ENCODE measurements around the gene NGF.
"Not testable (repeated sequence)": the region's sequence is repeated elsewhere in the genome, so short reads cannot be mapped to it uniquely, and the experiment has no call there.

Gene NGF

GRCh38 chr1:115314092-115314491 lies 24.0 kb downstream of the NGF start:
- no peak for TF ChIP-seq JUND (IDR thresholded peaks at IDR 0.05; ENCODE audit: low read depth)
- no peak for DNase-seq (ENCODE audit: low read depth in 1 of 2, low spot score in 1 of 2)
- in situ Hi-C loops (cut with HindIII; ENCODE audit: low pct_unique_long_range_greater_than_20kb, low sequenced_read_pairs) = no loop called here

- TF ChIP-seq JUND (IDR thresholded peaks at IDR 0.05; ENCODE audit: low read depth) = no peak
- DNase-seq (ENCODE audit: low read depth in 1 of 2, low spot score in 1 of 2) = no peak
- in situ Hi-C loops (cut with HindIII; ENCODE audit: low pct_unique_long_range_greater_than_20kb, low sequenced_read_pairs) = no loop called here
Measured at GRCh38 chr1:115313182-115313581, 24.9 kb downstream of the NGF start.

DNA sequence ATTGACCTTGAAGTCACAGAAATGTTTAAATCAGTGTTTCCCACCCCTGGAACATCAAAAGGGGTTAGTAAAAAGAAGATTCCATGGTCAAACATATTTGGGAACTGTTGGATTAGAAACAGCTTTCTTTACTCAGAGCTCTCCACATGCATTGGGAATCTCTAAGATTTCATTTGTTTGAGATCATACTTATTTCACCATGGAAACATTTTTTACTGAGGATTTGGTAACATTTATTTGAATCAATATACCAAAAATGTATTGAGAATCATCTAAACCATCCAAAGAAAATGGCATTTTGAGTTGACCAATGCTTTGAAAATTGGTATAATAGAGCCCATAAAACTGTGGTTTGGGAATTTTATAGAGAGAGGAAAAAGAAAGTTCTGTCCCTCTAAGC lies 25.3 kb downstream of the NGF start:
- DNase-seq (ENCODE audit: low read depth in 1 of 2, low spot score in 1 of 2) = no peak
- in situ Hi-C loops (cut with HindIII; ENCODE audit: low pct_unique_long_range_greater_than_20kb, low sequenced_read_pairs) = no loop called here
- no peak for TF ChIP-seq JUND (IDR thresholded peaks at IDR 0.05; ENCODE audit: low read depth)

DNA sequence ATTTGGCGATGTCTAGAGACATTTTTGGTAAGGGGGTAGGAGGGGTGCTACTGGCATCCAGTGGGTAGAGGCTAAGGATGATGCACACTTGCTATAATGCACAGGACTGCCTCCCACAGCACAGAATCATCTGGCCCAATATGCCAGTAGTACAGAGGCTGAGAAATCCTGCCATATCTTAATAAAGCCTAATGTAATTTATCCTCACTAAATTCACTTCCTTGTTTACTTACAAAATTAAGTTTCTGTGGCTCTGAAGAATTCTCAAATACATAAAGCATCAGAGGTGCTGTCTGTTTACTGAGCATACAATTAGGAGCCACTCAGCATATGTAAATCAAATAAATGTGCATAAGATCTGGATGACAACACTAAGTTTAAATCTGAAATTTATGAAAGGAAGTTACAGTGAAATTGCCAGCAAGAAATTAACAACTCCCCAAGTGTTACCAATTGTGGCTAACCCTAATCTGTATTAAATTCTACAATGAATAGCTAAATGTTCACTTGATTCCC lies 26.5 kb downstream of the NGF start:
- no peak for TF ChIP-seq JUND (IDR thresholded peaks at IDR 0.05; ENCODE audit: low read depth)
- in situ Hi-C loops (cut with HindIII; ENCODE audit: low pct_unique_long_range_greater_than_20kb, low sequenced_read_pairs) = no loop called here
- DNase-seq (ENCODE audit: low read depth in 1 of 2, low spot score in 1 of 2) = no peak

- no peak for DNase-seq (ENCODE audit: low read depth in 1 of 2, low spot score in 1 of 2)
- in situ Hi-C loops (cut with HindIII; ENCODE audit: low pct_unique_long_range_greater_than_20kb, low sequenced_read_pairs) = no loop called here
- TF ChIP-seq JUND (IDR thresholded peaks at IDR 0.05; ENCODE audit: low read depth) = no peak
Measured at GRCh38 chr1:115310581-115311473, 27.2 kb downstream of the NGF start.

- in situ Hi-C loops (cut with HindIII; ENCODE audit: low pct_unique_long_range_greater_than_20kb, low sequenced_read_pairs); DNase-seq (ENCODE audit: low read depth in 1 of 2, low spot score in 1 of 2): not testable (repeated sequence)
Measured at GRCh38 chr1:115309504-115309903, 28.5 kb downstream of the NGF start.

- no peak for DNase-seq (ENCODE audit: low read depth in 1 of 2, low spot score in 1 of 2)
- TF ChIP-seq JUND (IDR thresholded peaks at IDR 0.05; ENCODE audit: low read depth) = no peak
- in situ Hi-C loops (cut with HindIII; ENCODE audit: low pct_unique_long_range_greater_than_20kb, low sequenced_read_pairs) = no loop called here
Measured at GRCh38 chr1:115308969-115309368, 29.1 kb downstream of the NGF start.

DNA sequence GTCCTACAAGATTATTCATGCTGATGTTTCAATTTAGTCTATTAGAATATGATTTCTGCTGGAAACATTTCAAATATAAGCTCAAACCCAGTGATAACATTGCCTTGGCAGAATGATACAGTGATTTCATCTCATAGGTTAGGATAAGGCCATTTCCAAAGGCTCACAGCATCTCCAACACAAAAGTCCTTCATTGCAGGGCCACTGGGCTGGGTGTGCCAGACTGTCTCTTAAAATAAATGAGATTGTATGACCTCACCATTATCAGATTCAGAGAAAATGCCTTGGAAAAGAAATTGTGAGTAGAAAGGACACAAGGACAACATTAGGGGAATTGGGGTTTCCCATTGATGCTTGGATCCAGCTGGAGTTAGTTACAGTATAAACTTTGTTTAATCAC lies 30.4 kb downstream of the NGF start:
- in situ Hi-C loops (cut with HindIII; ENCODE audit: low pct_unique_long_range_greater_than_20kb, low sequenced_read_pairs) = no loop called here
- no peak for DNase-seq (ENCODE audit: low read depth in 1 of 2, low spot score in 1 of 2)
- TF ChIP-seq JUND (IDR thresholded peaks at IDR 0.05; ENCODE audit: low read depth) = no peak

DNA sequence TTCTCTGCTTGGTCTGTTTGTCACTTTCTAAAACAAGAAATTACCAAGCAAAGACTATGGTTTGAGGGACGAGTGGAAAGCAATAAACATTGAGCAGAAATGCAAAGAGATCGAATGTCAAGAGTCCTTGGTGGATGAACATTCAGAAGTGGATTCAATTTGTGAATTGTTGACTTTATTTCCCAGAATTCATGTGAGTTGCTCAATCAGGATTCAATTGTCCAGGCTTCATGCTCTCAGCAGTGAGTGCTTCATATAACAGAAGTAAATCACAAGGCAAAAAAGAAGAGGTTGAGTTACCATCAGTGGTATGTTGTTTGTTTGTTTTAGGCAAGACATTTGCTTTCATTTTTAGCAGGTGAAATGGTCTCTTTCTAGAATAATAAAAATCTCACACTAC lies 31.9 kb downstream of the NGF start:
- DNase-seq (ENCODE audit: low read depth in 1 of 2, low spot score in 1 of 2) = no peak
- no peak for TF ChIP-seq JUND (IDR thresholded peaks at IDR 0.05; ENCODE audit: low read depth)
- in situ Hi-C loops (cut with HindIII; ENCODE audit: low pct_unique_long_range_greater_than_20kb, low sequenced_read_pairs) = no loop called here

- in situ Hi-C loops (cut with HindIII; ENCODE audit: low pct_unique_long_range_greater_than_20kb, low sequenced_read_pairs) = no loop called here
- TF ChIP-seq JUND (IDR thresholded peaks at IDR 0.05; ENCODE audit: low read depth) = no peak
- DNase-seq (ENCODE audit: low read depth in 1 of 2, low spot score in 1 of 2) = no peak
Measured at GRCh38 chr1:115303364-115303763, 34.7 kb downstream of the NGF start.

DNA sequence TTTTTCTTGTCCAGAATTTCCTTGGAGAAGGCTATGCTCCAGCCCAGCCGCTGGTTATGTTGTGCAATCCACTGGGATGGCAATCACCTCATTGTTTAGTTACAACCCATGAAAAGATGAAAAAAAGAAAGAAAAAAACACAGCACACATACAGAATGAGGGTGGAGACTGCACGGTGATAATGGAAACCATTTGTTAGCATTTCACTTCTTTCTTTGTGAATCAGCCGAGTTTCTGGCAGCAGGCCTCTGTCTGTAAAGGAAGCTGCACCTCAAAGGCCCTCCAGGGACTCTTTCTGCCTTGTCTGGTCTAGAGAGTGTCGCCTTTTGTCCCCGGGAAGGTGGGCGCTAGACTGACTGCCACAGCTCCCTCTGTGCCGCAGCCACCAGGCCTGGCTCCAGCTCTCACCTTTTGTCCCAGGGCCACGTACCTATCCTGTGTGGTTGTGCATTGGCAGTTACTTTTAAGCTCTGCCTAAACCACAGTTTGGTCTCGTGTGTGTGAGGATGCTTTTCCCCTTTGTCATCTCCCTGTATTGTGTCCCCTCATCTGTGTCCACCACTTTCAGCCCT lies 35.6 kb downstream of the NGF start:
- no peak for TF ChIP-seq JUND (IDR thresholded peaks at IDR 0.05; ENCODE audit: low read depth)
- in situ Hi-C loops (cut with HindIII; ENCODE audit: low pct_unique_long_range_greater_than_20kb, low sequenced_read_pairs) = no loop called here
- no peak for DNase-seq (ENCODE audit: low read depth in 1 of 2, low spot score in 1 of 2)

DNA sequence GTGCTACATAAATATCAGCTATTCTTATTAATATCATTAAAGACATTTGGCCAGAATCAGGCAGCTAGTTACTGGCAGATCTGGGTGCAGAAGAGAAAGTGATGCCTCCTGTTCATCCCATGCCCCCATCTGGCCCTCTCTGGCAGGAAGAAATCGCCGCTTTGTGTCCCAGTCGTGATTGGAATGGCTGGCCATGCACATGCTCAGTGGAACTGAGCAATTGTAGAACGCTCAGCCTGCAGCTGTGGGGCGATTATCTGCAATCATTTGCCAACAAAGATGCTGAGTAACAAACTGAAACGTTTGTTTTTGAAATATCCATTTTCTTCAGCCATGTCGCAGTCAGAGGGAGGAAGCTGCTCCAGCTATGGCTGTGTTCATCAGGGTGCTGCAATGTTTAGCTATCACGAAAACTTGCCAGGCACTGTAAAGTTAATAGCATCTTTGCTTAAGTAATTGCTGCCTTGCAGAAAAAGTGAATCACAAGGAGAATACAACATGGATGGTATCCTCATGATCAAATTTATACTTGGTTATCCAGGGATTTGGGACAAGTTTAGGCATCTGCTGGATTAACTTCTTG lies 36.5 kb downstream of the NGF start:
- in situ Hi-C loops (cut with HindIII; ENCODE audit: low pct_unique_long_range_greater_than_20kb, low sequenced_read_pairs) = no loop called here
- DNase-seq (ENCODE audit: low read depth in 1 of 2, low spot score in 1 of 2) = no peak
- no peak for TF ChIP-seq JUND (IDR thresholded peaks at IDR 0.05; ENCODE audit: low read depth)
